HG02763 (cell line): ENCODE data around the gene HPDL.
A peak's percentile ranks its signal among the peaks of the same experiment; 100 is the strongest.
"Not testable (repeated sequence)": the region's sequence is repeated elsewhere in the genome, so short reads cannot be mapped to it uniquely, and the experiment has no call there.

Experiments used
- ATAC-seq: cut with Tn5 transposase; IDR thresholded peaks from one replicate; pipeline ENCODE4 v1.9.1; 2021; ENCODE audit warnings: mild to moderate bottlenecking, moderate library complexity; ENCODE audit not compliant: unreplicated experiment

Gene HPDL

GRCh38 chr1:45326627-45327623, at the start of gene HPDL:
Gene HPDL, plus strand, starts transcription at chr1:45326895. Its CDS starts 254 bp downstream, at chr1:45327149.
- no peak for ATAC-seq

- ATAC-seq = no peak
These were observed 44.3 kb upstream of the HPDL start for GRCh38 chr1:45282351-45282750.

GRCh38 chr1:45284858-45285257, 41.8 kb upstream of the HPDL start:
- not testable (repeated sequence) for ATAC-seq

GRCh38 chr1:45286521-45286920, 40.2 kb upstream of the HPDL start:
- ATAC-seq = not testable (repeated sequence)

GRCh38 chr1:45291002-45291401, 35.7 kb upstream of the HPDL start:
- not testable (repeated sequence) for ATAC-seq

GRCh38 chr1:45291716-45292115, 35.0 kb upstream of the HPDL start:
- ATAC-seq = no peak

- no peak for ATAC-seq
These were observed 28.9 kb upstream of the HPDL start for GRCh38 chr1:45297666-45298356.

- no peak for ATAC-seq
These were observed 27.4 kb upstream of the HPDL start for GRCh38 chr1:45299296-45299695.

GRCh38 chr1:45299981-45300668, 26.6 kb upstream of the HPDL start:
- ATAC-seq = no peak

- no peak for ATAC-seq
These were observed 26.1 kb upstream of the HPDL start for GRCh38 chr1:45300669-45300997.

- ATAC-seq = no peak
These were observed 24.1 kb upstream of the HPDL start for GRCh38 chr1:45302505-45303150.

- ATAC-seq = peak; percentile 74
These were observed 23.0 kb upstream of the HPDL start for GRCh38 chr1:45303520-45304310.

- no peak for ATAC-seq
These were observed 22.2 kb upstream of the HPDL start for GRCh38 chr1:45304311-45305081.

- no peak for ATAC-seq
These were observed 21.5 kb upstream of the HPDL start for GRCh38 chr1:45305231-45305630.

GRCh38 chr1:45306319-45306718, 20.4 kb upstream of the HPDL start:
- no peak for ATAC-seq

GRCh38 chr1:45306905-45307304, 19.8 kb upstream of the HPDL start:
- ATAC-seq = no peak

GRCh38 chr1:45314266-45314665, 12.4 kb upstream of the HPDL start:
- no peak for ATAC-seq

- no peak for ATAC-seq
These were observed 9.5 kb upstream of the HPDL start for GRCh38 chr1:45317166-45317565.

- ATAC-seq = no peak
These were observed 6.9 kb upstream of the HPDL start for GRCh38 chr1:45319761-45320160.
